GM10847 (cell line): Measurements from ENCODE around the gene CCRL2.

ENCODE experiments used
- POLR2A ChIP-seq: IDR thresholded peaks from 2 replicates; pipeline ENCODE4 v1.6.1; 2011; ENCODE audit not compliant: insufficient read length; ENCODE audit errors: extremely low read depth

Gene CCRL2, protein sequence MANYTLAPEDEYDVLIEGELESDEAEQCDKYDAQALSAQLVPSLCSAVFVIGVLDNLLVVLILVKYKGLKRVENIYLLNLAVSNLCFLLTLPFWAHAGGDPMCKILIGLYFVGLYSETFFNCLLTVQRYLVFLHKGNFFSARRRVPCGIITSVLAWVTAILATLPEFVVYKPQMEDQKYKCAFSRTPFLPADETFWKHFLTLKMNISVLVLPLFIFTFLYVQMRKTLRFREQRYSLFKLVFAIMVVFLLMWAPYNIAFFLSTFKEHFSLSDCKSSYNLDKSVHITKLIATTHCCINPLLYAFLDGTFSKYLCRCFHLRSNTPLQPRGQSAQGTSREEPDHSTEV

DNA sequence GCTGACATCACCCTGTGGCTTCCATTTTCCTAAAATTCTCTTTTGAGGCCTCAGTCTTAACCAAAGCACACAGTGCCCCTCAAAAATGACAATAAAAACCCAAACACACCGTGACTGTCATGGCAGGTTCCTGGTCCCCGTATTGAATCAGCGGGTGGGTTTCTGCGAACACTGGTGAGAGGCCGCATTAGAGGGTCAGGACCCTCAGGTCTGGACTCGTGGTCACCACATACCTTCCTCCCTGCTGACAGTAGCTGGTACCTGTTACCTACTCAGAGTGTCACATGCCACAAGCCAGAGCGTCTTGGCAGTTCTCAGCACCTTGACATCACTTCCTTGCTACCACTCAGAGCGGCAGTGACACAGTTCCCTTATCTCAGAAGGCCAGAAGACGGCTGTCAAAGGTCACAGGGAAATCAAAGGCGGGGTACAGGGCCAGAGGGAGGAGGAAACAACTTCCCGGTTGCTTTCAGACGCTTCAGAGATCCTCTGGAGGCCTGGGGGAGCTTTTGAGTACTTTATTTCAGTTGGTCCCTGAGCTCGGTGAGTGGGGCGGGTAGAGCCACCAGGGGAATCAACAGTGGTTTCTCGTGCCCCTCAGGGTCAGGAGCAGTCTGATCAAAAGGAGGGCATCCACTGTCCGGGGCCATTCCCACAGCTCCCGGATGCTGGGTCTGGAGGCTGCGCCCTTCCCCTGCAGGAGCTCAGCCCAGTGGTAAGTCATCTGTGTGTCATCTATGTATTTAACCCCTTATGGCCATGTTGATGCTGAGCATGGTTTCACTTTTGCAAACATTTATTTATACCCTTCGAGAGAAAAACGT lies at the start of gene CCRL2, which contains the start of gene CCR5AS:
CCRL2 (plus strand) TSS at position 472 of the 824 bp plus-strand sequence. CDS start 821 bp downstream, outside the sequence.
CCR5AS (minus strand) TSS at position 279 of the 824 bp plus-strand sequence.
- no peak for TF ChIP-seq POLR2A

DNA sequence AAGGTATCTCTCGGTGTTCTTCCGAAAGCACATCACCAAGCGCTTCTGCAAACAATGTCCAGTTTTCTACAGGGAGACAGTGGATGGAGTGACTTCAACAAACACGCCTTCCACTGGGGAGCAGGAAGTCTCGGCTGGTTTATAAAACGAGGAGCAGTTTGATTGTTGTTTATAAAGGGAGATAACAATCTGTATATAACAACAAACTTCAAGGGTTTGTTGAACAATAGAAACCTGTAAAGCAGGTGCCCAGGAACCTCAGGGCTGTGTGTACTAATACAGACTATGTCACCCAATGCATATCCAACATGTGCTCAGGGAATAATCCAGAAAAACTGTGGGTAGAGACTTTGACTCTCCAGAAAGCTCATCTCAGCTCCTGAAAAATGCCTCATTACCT lies 48.6 kb upstream of the CCRL2 start:
- TF ChIP-seq POLR2A: no peak

DNA sequence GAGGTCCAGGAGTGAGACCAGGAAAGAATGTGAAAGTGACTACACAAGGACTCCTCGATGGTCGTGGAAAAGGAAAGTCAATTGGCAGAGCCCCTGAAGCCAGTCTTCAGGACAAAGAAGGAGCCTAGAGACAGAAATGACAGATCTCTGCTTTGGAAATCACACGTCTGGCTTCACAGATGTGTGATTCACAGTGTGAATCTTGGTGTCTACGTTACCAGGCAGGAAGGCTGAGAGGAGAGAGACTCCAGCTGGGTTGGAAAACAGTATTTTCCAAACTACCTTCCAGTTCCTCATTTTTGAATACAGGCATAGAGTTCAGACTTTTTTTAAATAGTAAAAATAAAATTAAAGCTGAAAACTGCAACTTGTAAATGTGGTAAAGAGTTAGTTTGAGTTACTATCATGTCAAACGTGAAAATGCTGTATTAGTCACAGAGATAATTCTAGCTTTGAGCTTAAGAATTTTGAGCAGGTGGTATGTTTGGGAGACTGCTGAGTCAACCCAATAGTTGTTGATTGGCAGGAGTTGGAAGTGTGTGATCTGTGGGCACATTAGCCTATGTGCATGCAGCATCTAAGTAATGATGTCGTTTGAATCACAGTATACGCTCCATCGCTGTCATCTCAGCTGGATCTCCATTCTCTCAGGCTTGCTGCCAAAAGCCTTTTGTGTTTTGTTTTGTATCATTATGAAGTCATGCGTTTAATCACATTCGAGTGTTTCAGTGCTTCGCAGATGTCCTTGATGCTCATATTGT lies 47.1 kb upstream of the CCRL2 start:
- no peak for TF ChIP-seq POLR2A

DNA sequence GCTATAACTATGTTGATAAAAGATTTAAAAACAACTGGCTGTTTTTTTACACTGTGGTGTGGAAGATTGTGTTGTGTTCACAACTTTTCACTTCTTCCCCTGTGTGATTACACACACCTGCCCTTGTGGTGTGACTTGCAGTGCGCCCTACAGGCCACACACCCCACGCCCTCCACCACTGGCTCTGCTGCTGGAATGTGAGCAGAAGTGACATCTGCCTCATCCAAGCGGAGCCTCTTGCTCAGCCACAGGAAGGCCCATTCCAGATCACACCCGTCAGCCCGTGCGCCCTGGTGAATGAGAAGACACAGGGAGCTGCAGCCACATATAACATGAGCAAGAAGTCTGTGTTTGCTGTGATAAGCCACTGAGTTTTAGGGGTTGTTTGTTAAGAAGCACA lies 46.2 kb upstream of the CCRL2 start:
- no peak for TF ChIP-seq POLR2A

DNA sequence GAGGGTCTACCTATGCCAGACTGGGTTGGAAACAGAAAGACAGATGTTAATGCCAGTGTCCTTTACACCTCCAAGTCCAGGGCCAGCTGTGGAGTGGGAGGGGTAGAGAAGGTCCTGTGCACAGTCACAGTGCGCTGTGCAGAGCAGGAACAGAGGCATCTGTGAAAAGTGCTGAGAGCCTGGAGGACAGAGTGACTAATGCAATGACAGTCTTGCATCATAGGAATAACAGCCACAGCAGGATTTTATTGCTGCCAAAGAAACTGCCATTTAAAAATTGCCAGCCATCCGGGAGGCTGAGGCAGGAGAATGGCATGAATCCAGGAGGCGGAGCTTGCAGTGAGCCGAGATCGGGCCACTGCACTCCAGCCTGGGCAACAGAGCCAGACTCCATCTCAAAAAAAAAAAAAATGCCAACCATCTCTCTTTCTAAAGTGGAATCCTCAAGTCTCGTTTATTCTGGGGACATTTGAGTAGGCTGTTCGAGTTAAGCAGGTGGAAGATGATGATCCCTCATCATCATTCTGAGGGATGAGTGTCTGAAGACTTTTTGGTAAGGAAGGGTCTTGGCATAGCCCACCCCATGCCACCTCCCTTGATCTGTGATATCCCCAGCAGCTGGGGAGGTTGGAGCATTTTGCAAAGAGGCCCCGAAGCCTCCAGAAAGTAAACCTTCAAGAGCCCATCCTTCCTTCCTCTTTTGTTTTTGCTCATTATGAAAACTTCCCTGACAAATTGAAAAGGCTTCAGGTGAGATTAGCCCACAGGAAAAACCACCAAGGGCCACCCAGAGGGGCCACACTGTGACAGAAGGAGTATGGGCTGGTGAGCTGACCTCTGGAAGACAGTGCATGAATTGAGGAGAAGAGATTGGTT lies 45.4 kb upstream of the CCRL2 start:
- TF ChIP-seq POLR2A: no peak

DNA sequence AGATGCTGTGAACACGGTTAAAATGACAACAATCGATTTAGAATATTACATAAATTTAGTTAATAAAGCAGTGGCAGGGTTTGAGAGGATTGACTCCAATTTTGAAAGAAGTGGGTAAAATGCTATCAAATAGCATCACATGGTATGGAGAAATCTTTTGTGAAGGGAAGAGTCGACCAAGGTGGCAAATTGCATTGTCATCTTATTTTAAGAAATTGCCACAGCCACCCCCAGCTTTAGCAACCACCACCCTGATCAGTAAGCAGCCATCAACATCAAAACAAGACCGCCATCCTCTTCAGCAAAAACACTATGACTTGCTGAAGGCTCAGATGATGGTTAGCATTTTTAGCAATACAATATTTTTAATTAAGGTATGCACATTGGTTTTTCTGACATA lies 42.0 kb upstream of the CCRL2 start:
- no peak for TF ChIP-seq POLR2A

DNA sequence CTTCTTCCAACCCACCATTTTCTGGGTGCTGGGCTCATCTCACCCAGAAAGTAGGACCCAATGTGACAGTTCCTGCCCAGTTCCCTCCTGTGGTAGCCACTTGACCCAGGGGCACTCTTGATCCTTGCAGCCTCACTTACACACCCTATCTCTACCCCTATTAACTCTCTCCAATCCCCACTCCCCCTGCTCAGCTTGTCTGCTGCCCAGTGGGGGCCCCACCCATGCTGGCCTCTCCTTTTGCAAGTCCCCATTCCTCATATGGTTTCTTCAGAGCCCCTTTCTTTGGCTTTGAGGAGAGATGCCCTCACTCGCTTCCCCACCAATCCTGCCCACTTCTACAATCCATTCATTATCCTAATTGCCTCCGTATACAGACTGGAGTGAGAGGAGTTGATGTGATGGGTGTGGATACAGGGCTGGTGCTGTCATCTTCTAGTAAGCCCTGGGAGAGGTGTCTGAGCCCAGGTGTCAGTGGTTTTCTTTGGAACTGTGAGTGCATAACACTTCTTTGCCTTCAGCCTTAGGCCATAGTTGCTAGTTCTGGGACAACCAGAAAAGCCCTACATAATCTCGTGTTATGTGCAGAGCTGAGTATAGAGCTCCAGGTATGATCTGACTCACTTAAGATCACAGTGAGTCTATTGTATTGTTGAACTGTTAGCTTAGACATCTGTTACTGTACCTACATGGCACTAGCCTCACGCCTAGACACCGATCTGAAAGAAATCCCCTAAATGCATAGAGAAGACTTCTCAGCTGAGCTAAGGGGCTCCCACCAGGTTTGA lies 41.1 kb upstream of the CCRL2 start:
- no peak for TF ChIP-seq POLR2A

DNA sequence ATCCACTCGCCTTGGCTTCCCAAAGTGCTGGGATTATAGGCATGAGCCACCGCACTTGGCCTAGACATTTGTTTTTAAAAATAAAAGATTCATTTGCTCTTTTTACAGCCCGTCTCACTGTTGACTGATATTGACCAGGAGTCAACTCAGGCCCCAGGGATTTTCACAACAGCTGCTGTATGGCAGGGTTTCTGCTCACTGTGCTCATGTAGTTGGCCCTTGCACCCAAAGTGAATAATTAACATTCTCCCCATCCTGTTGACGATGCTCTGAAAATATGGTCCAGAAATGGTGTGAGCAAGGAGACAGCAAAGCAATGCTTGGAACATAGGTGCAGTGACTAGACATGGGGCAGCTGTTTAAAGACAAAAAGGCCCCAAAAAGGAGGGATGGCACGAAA lies 39.2 kb upstream of the CCRL2 start:
- TF ChIP-seq POLR2A: no peak

DNA sequence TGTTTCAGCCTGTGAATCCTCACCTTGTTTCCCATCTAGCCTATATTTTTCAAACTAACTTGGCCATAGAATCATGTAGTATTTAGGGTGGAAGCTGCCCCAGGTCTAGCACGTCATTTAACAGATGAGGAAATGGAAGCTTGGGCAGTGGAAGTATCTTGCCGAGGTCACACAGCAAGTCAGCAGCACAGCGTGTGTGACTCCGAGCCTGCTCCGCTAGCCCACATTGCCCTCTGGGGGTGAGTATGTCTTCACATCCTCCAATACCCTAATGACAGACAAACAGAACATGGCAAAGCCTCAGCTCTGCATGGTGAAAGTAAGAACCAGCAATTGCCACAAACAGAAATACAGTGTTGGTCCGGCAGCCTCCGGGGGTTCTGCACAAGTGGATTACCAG lies 38.5 kb upstream of the CCRL2 start:
- TF ChIP-seq POLR2A: no peak

DNA sequence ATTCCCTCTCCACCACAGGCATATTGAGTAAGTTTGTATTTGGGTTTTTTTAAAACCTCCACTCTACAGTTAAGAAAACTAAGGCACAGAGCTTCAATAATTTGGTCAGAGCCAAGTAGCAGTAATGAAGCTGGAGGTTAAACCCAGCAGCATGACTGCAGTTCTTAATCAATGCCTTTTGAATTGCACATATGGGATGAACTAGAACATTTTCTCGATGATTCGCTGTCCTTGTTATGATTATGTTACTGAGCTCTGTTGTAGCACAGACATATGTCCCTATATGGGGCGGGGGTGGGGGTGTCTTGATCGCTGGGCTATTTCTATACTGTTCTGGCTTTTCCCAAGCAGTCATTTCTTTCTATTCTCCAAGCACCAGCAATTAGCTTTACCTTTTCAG lies 37.9 kb upstream of the CCRL2 start:
- TF ChIP-seq POLR2A: no peak

DNA sequence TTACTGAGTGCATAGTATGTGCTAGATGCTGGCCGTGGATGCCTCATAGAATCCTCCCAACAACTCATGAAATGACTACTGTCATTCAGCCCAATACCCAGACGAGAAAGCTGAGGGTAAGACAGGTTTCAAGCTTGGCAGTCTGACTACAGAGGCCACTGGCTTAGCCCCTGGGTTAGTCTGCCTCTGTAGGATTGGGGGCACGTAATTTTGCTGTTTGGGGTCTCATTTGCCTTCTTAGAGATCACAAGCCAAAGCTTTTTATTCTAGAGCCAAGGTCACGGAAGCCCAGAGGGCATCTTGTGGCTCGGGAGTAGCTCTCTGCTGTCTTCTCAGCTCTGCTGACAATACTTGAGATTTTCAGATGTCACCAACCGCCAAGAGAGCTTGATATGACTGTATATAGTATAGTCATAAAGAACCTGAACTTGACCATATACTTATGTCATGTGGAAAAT lies 37.4 kb upstream of the CCRL2 start:
- TF ChIP-seq POLR2A: no peak

DNA sequence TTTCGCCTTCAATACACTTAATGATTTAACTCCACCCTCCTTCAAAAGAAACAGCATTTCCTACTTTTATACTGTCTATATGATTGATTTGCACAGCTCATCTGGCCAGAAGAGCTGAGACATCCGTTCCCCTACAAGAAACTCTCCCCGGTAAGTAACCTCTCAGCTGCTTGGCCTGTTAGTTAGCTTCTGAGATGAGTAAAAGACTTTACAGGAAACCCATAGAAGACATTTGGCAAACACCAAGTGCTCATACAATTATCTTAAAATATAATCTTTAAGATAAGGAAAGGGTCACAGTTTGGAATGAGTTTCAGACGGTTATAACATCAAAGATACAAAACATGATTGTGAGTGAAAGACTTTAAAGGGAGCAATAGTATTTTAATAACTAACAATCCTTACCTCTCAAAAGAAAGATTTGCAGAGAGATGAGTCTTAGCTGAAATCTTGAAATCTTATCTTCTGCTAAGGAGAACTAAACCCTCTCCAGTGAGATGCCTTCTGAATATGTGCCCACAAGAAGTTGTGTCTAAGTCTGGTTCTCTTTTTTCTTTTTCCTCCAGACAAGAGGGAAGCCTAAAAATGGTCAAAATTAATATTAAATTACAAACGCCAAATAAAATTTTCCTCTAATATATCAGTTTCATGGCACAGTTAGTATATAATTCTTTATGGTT lies 36.1 kb upstream of the CCRL2 start, which contains the start of gene CCR5:
CCR5 (plus strand) TSS at position 108 of the 680 bp plus-strand sequence. CDS start 1,957 bp downstream, outside the sequence.
- no peak for TF ChIP-seq POLR2A
